Renal cortical epithelial cell (primary cell): ENCODE data around the gene PXDN. TPM values are rescaled to one million over a fixed set of nuclear protein-coding genes. Genes with fewer than 3 reads are reported as not detected.
"Not testable (repeated sequence)": the region's sequence is repeated elsewhere in the genome, so short reads cannot be mapped to it uniquely, and the experiment has no call there.

Source experiments
- DNase-seq: peaks from one replicate; pipeline ENCODE4 v3.0.0-alpha.2; 2011; ENCODE audit warnings: low read depth
- total RNA-seq: library from RNA; depleted of rRNA; stranded (reverse); fragments of >200 nt; gene quantifications from 2 replicates; pipeline ENCODE4 v1.2.3, GENCODE V29; 2014

Gene PXDN
- total RNA-seq, 1 donor from 2014 or later, result 291 TPM

DNA sequence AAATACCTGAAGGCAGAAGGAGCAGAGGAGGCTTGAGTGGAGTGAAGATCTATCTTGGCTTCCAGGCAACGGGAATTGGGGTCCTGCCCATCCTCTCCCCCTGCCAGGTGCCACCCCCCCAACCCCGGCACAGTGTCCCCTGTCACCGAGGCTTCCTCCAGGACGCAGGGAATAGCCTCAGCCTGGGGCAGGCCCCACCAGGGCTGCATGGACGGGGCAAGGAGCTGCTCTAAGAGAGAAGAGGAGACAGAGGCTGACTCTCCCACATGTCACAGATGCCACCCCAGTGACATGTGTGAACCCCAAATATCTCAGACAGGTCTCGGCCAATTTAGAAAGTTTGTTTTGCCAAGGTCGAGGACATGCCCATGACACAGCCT is 42.1 kb downstream of the PXDN start:
- no peak for DNase-seq

- peak; percentile 36 for DNase-seq
Observed at GRCh38 chr2:1701556-1702185, 42.6 kb downstream of the PXDN start.

GRCh38 chr2:1701020-1701419 is 43.3 kb downstream of the PXDN start:
- peak; percentile 59 for DNase-seq

DNA sequence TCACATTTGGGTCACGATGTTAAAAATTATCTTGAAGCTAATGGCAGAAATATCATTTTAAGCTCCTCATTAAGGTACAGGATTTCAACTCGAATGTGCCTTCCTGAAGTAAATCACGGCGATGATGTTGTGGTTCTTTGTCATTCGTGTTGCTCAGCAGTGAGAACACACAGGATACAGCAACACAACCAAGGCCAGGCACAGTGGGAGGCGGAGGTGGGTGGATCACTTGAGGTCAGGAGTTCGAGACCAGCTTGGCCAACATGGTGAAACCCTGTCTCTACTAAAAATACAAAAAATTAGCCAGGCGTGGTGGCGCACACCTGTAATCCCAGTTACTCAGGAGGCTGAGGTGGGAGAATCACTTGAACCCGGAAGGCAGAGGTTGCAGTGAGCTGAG is 43.9 kb downstream of the PXDN start:
- not testable (repeated sequence) for DNase-seq

DNA sequence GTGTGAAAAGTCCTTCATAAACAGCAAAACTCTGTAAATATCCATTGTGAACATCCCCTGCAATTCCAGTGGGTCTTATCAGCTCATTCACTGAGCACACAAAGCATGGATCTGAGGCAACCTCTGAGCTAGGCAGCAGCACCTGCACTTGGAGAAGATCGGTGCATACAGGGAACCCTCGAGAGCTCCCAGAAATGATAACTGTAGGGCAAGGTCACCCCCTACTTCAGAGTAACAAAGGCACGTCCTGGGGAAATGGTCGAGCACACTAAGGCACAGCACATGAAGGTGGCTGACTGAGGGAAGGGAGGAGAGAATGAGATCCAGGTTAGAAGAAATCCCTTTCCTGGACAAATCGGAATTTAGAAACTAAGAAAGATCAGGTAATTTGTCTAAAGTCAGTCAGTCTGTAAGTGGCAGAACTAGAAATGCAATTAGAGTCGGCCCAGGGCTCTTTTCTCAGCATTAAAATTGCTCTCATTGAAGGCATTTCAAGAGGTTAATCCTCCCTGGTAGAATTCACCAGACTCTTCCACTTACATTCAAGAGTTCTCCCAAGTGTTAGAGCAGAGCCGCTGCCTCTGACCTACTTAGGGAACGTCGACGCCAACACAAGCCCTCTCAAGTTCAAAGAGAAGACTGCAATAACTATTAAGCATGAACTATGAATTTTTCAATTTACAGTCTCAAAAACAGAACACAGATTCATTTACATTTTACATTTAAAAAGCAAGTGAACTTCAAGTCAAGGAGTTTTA is 45.9 kb downstream of the PXDN start:
- no peak for DNase-seq

GRCh38 chr2:1697601-1698000 is 46.7 kb downstream of the PXDN start:
- DNase-seq, result no peak

DNA sequence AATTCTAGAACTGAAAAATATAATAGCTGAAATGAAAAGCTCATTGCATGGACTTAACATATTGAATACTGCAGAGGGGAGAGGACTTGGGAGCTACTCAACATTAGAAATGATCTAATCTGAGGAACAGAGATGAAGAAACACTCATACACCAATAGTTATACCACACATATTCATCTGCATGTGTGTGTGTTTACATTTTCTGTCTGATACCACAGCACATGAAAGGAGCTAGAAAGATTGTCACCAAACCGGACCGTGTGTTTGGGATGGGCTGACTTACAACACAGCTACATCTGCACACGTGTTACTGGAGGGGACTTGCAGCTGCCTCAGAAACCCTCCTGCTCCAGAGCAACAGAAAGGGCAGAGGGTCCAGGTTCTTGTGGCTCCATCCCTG is 47.8 kb downstream of the PXDN start:
- DNase-seq, result no peak

DNA sequence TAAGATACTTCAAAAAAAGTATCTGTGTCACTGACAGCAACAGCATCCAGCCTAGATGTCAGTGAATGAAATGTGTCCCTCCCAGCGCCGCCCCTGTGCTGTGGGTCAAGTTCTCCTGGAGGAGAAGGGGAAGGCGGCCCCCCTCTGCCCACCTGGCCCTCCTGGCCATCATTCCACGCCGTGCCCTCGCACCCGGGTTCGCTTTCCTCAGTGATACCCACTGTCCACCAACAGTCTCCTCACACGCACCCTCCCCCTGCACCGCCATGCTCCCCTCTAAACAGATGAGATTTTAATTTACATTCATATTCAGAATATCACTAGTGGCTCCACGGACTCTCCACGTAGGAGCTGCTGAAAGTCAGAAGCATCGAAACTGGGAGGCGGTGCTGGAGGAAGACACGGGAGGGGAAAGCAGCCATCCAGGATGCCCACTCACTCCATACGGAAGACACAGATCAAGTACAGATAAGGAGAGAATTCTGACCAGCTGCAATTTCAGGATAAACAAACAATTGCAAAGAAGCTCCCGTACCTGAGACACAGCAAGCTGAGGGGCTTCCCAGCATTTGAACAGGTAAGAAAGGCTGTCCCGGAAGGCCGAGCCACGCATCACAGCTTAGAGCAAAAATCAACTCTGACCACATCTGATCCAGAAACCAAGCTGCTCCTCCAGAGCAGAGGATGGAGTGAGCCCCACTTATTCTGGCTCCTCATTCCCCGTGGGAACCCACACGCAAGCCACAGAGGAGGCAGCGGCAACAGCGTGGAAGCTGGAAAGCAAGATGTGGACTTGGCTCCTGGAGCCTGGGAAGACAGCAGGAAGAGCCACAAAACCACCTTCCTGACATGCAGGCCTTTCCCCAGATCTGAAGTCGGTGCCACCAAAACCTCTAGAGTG is 49.7 kb downstream of the PXDN start:
- no peak for DNase-seq

GRCh38 chr2:1693723-1694122 is 50.6 kb downstream of the PXDN start:
- no peak for DNase-seq

GRCh38 chr2:1692342-1692741 is 52.0 kb downstream of the PXDN start:
- no peak for DNase-seq

GRCh38 chr2:1691366-1691765 is 52.9 kb downstream of the PXDN start:
- DNase-seq, result no peak

DNA sequence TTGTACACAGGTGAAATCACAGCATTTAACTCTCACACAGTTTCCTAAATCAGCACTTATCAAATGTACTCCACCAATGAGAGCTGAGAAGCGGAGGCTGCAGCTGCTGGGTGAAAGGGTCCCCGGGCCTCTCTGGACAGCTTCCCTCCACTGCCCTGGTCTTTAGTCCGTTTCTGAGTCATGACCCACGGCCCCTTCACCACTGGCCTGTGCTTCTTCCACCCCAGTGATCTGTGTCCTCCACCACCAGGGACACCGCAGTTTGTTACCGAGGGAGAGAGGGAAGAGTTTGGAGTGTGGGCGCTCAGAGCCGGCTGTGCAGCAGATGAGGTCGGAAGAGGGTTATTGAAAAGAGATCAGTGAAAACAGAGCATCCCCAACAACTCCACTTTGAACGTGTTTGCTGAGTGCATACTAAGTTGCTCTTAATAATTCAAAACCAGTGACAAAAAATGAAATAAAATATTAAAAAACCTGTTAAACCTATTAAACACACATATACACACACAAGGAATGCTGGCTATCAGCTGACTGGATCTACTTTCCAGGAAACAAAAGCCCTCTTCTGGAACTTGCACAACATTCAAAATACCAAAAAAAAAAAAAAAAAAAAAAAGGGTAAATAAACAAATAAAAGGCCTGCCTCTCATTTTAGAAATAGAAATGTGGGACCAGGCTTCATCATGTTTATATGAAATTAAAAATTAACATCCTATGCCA is 54.1 kb downstream of the PXDN start:
- DNase-seq, result peak; percentile 7

- DNase-seq, result no peak
Observed at GRCh38 chr2:1688859-1689258, 55.5 kb downstream of the PXDN start.

GRCh38 chr2:1688161-1688560 is 56.2 kb downstream of the PXDN start:
- no peak for DNase-seq

DNA sequence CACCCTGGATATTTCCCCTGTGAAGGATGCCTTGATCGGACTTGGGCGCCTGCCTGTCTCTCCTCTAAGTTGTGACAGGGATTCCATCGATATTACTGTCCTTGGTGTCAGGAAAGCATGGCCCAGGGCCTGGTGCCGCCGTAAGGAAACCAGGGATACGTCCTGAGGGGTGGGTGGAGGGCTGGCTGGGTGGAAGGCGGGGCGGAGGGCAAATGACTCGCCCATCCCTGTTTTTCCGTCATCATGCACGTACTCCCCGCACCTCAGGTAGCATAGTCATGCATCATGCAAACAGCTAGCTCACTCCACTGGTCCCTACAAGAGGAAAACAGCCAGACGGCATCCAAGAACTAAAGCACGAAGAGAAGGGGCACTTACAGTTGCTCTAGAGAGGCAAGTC is 57.1 kb downstream of the PXDN start:
- DNase-seq, result no peak

DNA sequence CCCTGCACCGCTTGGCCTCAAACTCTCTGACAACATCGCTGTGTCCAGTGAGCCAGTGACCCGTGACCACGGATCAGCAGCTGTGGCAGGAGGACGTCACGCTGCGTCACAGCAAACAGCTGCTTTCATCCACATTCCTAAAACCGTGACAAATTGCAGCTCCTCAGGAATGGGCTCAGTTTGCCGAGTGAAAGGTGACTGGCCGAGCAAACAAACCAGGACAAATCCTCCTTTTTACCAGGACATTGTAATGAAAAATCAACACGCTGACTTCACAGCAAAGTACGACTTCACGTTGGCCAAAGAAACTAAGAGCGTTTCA is 57.6 kb downstream of the PXDN start:
- peak; percentile 33 for DNase-seq

DNA sequence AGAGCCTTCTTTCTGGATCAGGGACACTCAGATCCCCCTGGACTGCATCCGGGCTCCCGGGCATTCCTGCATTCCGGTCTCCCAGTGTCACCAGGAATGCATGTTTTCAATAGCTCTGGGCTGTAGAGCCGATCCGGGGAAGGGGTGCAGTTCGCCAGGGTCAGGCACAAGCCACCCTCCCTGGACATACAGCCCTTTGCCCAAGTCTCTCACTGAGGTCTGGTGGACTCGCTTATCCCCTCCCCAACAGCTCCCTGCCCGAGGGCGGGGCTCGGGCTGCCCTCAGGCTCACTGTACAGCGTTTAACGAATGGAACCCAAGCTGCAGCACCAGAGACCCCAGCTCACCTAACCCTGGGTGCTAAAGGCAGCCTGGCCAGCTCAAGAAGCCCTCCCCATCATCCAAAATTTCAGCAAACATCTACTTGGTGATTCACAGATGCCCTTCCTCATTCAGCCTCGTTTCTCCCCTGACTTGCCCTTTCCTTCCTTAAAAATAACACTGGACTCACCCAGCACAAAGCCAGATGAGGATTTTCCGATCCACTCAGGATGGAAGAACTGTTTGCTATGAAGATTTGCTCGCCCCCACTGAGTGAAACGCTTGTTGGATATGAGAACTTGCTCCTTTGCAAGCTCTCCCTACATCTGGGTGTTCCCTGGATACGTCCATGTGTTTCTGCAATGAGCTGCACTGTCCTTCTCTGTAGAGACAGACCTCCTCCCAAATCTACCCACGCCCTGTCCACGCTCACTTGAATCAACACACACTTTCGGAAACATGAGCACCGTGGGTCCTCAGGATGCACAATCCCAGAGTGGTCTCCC is 58.1 kb downstream of the PXDN start:
- peak; percentile 63 for DNase-seq

GRCh38 chr2:1685078-1685956 is 59.0 kb downstream of the PXDN start:
- no peak for DNase-seq

- no peak for DNase-seq
Observed at GRCh38 chr2:1683297-1683696, 61.0 kb downstream of the PXDN start.

- DNase-seq, result no peak
Observed at GRCh38 chr2:1682181-1682440, 62.2 kb downstream of the PXDN start.
